Panc1 (cell line): ENCODE results near the gene SBF2.
"Not testable (repeated sequence)": the region's sequence is repeated elsewhere in the genome, so short reads cannot be mapped to it uniquely, and the experiment has no call there.

Experiments used
- POLR2AphosphoS5 ChIP-seq: IDR thresholded peaks from 2 replicates; pipeline ENCODE4 v1.6.1; 2012; ENCODE audit warnings: mild to moderate bottlenecking, low read depth, low read length, moderate library complexity
- SIN3A ChIP-seq: IDR thresholded peaks from 2 replicates; pipeline ENCODE4 v1.6.1; 2012; ENCODE audit warnings: low read depth, mild to moderate bottlenecking, low read length, moderate library complexity, borderline replicate concordance; ENCODE audit not compliant: insufficient read depth
- TF ChIP-seq, protein P1 (sequence below): fragments of 450-650 bp; IDR thresholded peaks from 2 replicates; pipeline ENCODE4 v1.5.1; 2017; ENCODE audit warnings: mild to moderate bottlenecking
- TF ChIP-seq, protein P2 (sequence below), 2 experiments: IDR thresholded peaks; 2 replicates each; pipeline ENCODE4 v1.6.1; 2011 to 2012; ENCODE audit warnings: low read depth in 2 of 2, control low read depth in 1 of 2, low read length in 1 of 2, mild to moderate bottlenecking in 1 of 2, moderate library complexity in 1 of 2; ENCODE audit not compliant: insufficient read depth in 1 of 2

DNA sequence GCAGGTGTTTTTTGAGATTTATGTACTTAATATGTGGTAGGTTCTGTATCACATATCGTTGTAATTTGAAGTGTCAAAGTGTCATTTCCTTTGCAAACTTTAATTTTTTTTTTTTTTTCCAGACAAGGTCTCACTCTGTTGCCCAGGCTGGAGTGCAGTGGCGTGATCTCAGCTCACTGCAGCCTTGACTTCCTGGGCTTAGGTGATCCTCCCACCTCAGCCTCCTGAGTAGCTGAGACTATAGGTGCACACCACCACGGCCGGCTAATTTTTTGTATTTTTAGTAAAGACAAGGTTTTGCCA, 206.1 kb downstream of the SBF2 start:
- TF ChIP-seq, protein P1, sequence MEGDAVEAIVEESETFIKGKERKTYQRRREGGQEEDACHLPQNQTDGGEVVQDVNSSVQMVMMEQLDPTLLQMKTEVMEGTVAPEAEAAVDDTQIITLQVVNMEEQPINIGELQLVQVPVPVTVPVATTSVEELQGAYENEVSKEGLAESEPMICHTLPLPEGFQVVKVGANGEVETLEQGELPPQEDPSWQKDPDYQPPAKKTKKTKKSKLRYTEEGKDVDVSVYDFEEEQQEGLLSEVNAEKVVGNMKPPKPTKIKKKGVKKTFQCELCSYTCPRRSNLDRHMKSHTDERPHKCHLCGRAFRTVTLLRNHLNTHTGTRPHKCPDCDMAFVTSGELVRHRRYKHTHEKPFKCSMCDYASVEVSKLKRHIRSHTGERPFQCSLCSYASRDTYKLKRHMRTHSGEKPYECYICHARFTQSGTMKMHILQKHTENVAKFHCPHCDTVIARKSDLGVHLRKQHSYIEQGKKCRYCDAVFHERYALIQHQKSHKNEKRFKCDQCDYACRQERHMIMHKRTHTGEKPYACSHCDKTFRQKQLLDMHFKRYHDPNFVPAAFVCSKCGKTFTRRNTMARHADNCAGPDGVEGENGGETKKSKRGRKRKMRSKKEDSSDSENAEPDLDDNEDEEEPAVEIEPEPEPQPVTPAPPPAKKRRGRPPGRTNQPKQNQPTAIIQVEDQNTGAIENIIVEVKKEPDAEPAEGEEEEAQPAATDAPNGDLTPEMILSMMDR, result not testable (repeated sequence)
- TF ChIP-seq POLR2AphosphoS5, SIN3A: not testable (repeated sequence)
- TF ChIP-seq, protein P2, sequence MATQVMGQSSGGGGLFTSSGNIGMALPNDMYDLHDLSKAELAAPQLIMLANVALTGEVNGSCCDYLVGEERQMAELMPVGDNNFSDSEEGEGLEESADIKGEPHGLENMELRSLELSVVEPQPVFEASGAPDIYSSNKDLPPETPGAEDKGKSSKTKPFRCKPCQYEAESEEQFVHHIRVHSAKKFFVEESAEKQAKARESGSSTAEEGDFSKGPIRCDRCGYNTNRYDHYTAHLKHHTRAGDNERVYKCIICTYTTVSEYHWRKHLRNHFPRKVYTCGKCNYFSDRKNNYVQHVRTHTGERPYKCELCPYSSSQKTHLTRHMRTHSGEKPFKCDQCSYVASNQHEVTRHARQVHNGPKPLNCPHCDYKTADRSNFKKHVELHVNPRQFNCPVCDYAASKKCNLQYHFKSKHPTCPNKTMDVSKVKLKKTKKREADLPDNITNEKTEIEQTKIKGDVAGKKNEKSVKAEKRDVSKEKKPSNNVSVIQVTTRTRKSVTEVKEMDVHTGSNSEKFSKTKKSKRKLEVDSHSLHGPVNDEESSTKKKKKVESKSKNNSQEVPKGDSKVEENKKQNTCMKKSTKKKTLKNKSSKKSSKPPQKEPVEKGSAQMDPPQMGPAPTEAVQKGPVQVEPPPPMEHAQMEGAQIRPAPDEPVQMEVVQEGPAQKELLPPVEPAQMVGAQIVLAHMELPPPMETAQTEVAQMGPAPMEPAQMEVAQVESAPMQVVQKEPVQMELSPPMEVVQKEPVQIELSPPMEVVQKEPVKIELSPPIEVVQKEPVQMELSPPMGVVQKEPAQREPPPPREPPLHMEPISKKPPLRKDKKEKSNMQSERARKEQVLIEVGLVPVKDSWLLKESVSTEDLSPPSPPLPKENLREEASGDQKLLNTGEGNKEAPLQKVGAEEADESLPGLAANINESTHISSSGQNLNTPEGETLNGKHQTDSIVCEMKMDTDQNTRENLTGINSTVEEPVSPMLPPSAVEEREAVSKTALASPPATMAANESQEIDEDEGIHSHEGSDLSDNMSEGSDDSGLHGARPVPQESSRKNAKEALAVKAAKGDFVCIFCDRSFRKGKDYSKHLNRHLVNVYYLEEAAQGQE (IDR thresholded peaks at IDR 0.05; ENCODE audit: insufficient read depth in 1 of 2, low read depth in 2 of 2, low read length in 1 of 2), result not testable (repeated sequence)
